Activated naive CD8-positive, alpha-beta T cell treated with anti-CD3 and anti-CD28 coated beads, Interleukin-2, amount 50 U/mL, for 16 hours (primary cell): ENCODE measurements around the gene HOXB2.

Experiments used
- DNase-seq: peaks from one replicate; pipeline ENCODE4 v3.0.0-alpha.2; 2020; ENCODE audit warnings: low read depth, low spot score

The HOXB2 gene

GRCh38 chr17:48565925-48566710, 21.2 kb upstream of the HOXB2 start:
- DNase-seq = no peak

DNA sequence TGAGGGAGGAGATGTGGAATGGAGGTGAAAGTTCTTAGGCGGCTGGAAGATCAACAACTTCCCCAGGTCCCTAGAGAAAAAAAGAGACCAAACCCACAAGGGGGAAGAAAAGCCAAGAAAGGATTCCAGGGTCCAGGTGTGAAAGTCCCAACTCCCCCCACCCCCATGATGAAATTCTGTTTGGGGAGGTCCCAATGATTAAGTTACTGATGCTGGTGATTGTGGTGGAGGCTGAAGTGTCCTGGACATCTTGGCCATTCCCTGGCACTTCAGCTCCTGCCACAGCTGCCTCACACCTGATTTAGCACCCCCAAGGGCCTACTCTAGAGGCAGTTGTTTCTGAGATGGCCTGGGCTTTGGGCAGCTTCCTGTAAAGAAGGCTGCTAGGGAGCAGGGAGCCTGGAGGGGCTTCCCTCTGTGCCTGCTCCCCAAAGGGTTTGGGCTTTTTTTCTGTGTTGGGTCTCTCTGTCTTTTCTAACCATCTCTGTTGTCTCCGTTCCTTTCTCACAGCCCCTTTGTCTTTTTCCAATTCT, 20.2 kb upstream of the HOXB2 start:
- DNase-seq = no peak

- DNase-seq = no peak
Observed at GRCh38 chr17:48564188-48565021, 19.5 kb upstream of the HOXB2 start.

GRCh38 chr17:48563867-48564187, 18.9 kb upstream of the HOXB2 start:
- DNase-seq = no peak

DNA sequence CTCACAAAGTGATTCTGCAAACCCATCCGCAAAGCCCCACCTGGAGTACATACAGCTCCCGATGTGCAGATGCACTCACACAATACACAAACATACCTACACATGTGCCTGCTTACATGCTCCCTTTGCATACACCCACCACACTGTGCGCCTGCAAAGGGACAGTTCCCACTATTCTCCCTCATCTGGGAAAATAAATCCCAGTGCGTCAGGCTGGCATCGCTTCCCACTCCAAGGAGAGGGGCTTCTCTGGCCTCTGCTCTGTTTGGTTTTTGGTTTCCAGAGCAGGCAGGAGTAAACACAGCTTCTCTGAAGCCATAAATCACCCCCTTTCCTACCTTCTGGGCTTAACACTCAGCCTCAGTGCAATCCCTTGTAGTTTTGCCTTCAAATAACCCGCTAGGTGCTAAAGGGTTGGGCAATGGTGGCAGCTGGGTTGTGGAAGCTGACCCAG, 18.5 kb upstream of the HOXB2 start:
- no peak for DNase-seq

DNA sequence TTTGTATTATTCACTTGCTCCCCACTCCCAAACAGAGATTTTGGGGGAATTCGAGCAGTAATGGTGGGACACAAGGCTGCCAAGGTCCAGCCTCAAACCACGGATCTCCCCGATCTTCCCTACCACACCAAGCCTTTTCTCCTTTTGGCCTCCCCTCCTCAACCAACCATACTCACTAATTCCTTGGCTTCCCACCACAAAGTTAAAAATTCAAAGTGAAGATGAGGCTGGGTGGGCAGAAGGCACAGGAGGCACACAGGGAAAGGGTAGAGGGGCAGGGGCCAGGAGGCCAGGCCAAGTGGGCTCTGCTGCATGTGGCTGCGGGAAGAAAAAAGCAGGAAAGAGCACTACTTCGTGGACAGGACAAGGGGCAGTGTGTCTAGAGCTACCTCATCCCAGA, 18.0 kb upstream of the HOXB2 start:
- DNase-seq = no peak

GRCh38 chr17:48561884-48562810, 17.2 kb upstream of the HOXB2 start:
- no peak for DNase-seq

DNA sequence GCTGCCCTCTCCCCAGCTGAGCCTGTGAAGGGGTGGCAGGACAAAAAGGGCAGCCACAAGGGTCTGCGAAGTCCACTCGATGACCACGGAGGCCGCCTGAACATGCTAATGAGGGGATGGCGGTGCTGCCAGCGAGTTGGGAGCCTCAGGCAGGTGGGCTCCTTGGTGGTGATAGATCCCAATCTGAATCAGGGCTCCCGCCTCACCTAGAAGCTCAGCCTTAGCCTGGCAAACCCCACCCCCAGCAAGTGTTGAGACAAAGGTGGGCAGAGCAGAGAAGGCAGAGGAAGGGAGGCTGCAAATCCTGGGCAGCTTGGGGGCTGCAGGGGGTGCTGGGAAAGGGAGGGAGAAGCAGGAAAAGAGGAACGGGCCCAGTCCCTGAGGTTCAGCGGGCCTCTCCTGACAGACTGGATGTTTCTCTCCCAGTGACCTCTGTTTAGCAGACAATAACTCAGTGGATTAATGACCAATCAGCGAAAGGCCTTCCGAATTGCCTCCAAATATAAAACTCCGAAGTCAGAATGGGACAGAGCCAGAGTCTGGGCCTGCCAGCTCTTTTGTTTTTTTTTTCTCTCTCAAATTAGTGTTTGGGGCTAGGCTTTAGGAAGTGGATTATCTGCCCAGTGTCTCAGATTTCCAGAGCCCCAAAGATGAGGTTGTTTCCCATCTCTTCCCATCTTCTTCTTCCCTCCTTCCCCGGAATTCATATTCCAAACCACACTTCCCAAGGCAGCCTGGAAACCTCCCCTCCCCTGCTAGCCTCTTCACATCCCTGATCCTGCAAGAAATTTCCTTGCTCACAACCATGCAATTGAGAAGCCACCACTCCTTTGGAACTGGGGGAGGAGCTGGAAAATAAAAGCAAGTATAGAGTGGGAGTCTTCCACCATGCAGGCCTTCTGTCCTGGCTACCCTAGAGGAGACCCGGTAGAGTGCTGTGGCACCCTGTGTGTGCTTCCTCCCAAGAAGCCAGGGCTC, 15.2 kb upstream of the HOXB2 start:
- DNase-seq = no peak

DNA sequence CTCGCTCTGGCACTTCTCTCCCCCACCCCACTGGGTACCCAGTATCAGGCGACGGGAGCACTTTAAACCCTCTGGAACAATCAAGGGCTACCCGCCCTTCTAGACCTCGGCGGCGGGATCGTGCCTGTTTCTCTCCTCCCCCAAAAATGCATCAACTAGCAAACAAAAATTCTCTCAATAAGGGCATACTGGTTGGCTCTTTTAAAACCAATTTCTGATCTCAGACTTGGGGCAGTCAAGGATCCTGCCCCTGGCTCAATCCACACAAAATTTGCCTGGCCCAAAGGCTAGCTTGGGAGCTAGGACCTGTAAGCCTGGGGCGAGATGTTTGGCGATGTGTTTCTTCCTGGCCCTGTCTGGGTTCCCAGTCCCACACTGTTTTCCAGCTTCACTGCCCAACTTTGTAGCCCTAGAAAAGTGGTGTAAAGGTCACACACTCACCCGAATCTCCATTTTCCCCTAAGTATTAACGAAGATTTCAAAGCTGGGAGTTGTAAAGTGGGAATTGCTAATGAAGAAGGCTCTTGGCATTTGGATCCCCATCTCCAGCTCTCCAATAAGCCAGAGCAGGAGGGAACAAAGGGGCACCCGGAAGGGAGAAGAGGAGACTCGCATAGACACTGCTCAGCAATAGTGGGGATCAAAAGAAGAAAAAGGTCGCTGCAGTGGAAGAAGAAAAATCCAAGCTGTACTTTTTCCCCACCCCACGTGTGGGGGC, 14.4 kb upstream of the HOXB2 start:
- no peak for DNase-seq

GRCh38 chr17:48558831-48559121, 13.9 kb upstream of the HOXB2 start:
- no peak for DNase-seq

- DNase-seq = no peak
Observed at GRCh38 chr17:48558057-48558830, 13.3 kb upstream of the HOXB2 start.

DNA sequence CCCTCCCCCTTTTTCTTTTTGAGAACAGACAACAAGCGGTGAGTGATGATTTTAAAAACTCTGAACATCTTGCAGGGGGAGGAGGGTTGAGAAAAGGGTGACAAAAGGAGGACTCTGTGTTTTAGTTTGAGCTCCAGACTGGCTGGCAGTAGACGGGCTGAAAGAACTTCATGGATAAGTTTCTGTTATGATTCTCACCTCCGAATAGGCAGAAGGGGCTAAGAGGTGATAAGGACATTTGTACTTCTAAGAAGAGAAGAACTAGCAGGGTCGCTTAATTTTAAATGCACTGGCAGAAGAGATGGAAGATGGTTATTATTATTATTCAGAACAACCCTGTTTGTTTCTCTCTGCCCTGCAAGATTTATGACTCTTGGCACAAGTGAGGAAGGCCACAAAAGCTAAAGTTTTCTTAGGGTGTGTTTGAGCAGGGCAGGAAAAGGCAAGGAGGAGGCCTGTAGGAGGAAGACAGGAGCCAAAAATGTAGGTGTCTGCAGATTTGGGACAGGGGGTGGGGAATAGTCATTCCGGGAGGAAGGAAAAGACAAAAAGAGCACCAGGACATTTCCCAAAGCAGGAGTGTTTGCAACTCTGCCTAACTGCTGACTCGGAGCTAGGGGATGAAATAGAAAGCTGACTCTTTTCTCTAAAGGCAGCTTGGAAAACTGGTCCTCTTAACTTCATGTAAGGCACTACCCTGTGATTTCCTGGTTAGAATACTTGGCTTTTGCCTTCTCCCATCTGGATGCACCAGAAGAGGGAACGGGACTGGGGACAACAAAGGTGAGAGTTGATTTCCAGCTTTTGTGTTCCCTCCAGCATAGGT, 11.9 kb upstream of the HOXB2 start:
- DNase-seq = no peak

DNA sequence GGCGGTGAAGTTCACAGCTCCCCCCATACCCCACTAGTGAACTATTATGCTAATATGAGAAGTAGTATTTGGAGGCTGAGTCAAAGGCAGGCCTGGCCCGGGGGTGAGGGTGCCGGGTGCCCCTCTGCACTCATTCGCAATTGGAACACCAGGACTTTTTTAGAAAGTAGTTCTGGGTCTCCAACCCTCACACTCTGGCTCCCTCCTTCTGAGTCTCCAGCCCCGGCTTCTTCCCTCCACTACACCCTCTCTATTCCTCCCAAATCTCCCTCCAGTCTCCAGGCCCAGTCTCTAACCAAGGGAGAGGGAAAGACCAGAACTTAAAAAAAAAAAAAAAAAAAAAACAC, 11.3 kb upstream of the HOXB2 start:
- no peak for DNase-seq

- no peak for DNase-seq
Observed at GRCh38 chr17:48555258-48556228, 10.6 kb upstream of the HOXB2 start.

GRCh38 chr17:48554412-48555257, 9.7 kb upstream of the HOXB2 start:
- DNase-seq = no peak

- DNase-seq = no peak
Observed at GRCh38 chr17:48553826-48554225, 8.9 kb upstream of the HOXB2 start.
